SK-N-SH (cell line): ENCODE data around the gene ADCY5. TPM values are rescaled to one million over a fixed set of nuclear protein-coding genes. Genes with fewer than 3 reads are reported as not detected.

Experiments
- CTCF ChIA-PET: fragments of 300-600, 350-600 bp; formaldehyde crosslinking; extraction: SDS; loops from one replicate; lab custom pipeline; 2021; lab: Yijun Ruan, JAX
- POLR2A ChIA-PET: fragments of 350-600 bp; sonication (Branson Sonifier 250); formaldehyde crosslinking; extraction: SDS; loops from one replicate; lab custom pipeline; 2020; ENCODE audit warnings: antibody characterized with exemption, inconsistent platforms; lab: Yijun Ruan, JAX
- DNase-seq: peaks from one replicate; pipeline ENCODE4 v3.0.0; 2012
- H2AFZ ChIP-seq: fragments of 200-600 bp; sonication (generic); 2 replicates; pipeline ENCODE4 v1.8.1; 2016; ENCODE audit warnings: antibody characterized with exemption, mild to moderate bottlenecking, low read depth
- H3F3A ChIP-seq: fragments of 200-600 bp; sonication (generic); replicated peaks from 2 replicates; pipeline ENCODE3; 2016; ENCODE audit warnings: antibody characterized with exemption, mild to moderate bottlenecking; ENCODE audit not compliant: insufficient read depth
- H3K27ac ChIP-seq, 2 experiments: fragments of 200-500 bp in 1 of 2; fragments of 200-600 bp in 1 of 2; sonication (Bioruptor generic) in 1 of 2; sonication (generic), shearing (Covaris generic) in 1 of 2; 2 replicates each; pipeline versions ENCODE4 v1.5.1 to v1.6.1; 2014 to 2016; ENCODE audit warnings: low read depth in 2 of 2, inconsistent platforms in 1 of 2, low read length in 1 of 2, mild to moderate bottlenecking in 1 of 2, mixed read lengths in 1 of 2
- H3K27me3 ChIP-seq: fragments of 200-600 bp; sonication (generic), shearing (Covaris generic); 2 replicates; pipeline ENCODE4 v1.6.1; 2016; ENCODE audit warnings: mixed run types; ENCODE audit not compliant: insufficient read depth
- H3K36me3 ChIP-seq, 2 experiments: fragments of 200-500 bp in 1 of 2; fragments of 200-600 bp in 1 of 2; sonication (Bioruptor generic) in 1 of 2; sonication (generic) in 1 of 2; replicated peaks in 1 of 2; 2 replicates each; pipeline versions ENCODE3 to v1.5.1; 2014 to 2016; ENCODE audit warnings: low read length in 1 of 2, mild to moderate bottlenecking in 1 of 2; ENCODE audit not compliant: insufficient read depth in 2 of 2, control insufficient read depth in 1 of 2
- H3K4me1 ChIP-seq, 2 experiments: fragments of 200-500 bp in 1 of 2; fragments of 200-600 bp in 1 of 2; sonication (Bioruptor generic) in 1 of 2; sonication (generic), shearing (Covaris generic) in 1 of 2; 2 replicates each; pipeline versions ENCODE4 v1.5.1 to v1.6.1; 2014 to 2016; ENCODE audit warnings: low read depth in 1 of 2, low read length in 1 of 2, mixed run types in 1 of 2; ENCODE audit not compliant: insufficient read depth in 2 of 2, control insufficient read depth in 1 of 2
- H3K4me2 ChIP-seq: fragments of 200-600 bp; sonication (generic), shearing (Covaris generic); 2 replicates; pipeline ENCODE4 v1.6.1; 2017; ENCODE audit warnings: mixed run types
- H3K4me3 ChIP-seq, 2 experiments: fragments of 200-500 bp in 1 of 2; fragments of 200-600 bp in 1 of 2; sonication (Bioruptor generic) in 1 of 2; sonication (generic), shearing (Covaris generic) in 1 of 2; 2 replicates each; pipeline versions ENCODE4 v1.5.1 to v1.8.1; 2014 to 2016; ENCODE audit warnings: low read depth in 2 of 2, inconsistent platforms in 1 of 2, low read length in 1 of 2, mild to moderate bottlenecking in 1 of 2, mixed read lengths in 1 of 2, moderate library complexity in 1 of 2
- H3K79me2 ChIP-seq: fragments of 200-600 bp; sonication (generic); 2 replicates; pipeline ENCODE4 v1.8.1; 2017; ENCODE audit warnings: mild to moderate bottlenecking; ENCODE audit not compliant: insufficient read depth
- H3K9ac ChIP-seq: fragments of 200-600 bp; sonication (generic); 2 replicates; pipeline ENCODE4 v1.6.1; 2017; ENCODE audit warnings: mixed run types
- H3K9me2 ChIP-seq: fragments of 200-600 bp; sonication (generic); 2 replicates; pipeline ENCODE4 v1.6.1; 2017; ENCODE audit warnings: mixed run types
- H3K9me3 ChIP-seq: fragments of 200-600 bp; sonication (generic); 2 replicates; pipeline ENCODE4 v1.6.1; 2017; ENCODE audit warnings: mixed run types, mild to moderate bottlenecking, moderate library complexity
- H4K20me1 ChIP-seq: fragments of 200-600 bp; sonication (generic); 2 replicates; pipeline ENCODE4 v1.6.1; 2017; ENCODE audit warnings: mild to moderate bottlenecking, mixed run types; ENCODE audit not compliant: insufficient read depth
- CTCF ChIP-seq: fragments of 200-600 bp; sonication (generic); IDR thresholded peaks from 2 replicates; pipeline ENCODE4 v1.6.1; 2017; ENCODE audit warnings: antibody characterized with exemption, mild to moderate bottlenecking, moderate library complexity
- FOSL2 ChIP-seq: IDR thresholded peaks from 2 replicates; pipeline ENCODE4 v1.4.0; 2012; ENCODE audit warnings: low read depth, mild to moderate bottlenecking, moderate library complexity, borderline replicate concordance
- FOXJ3 ChIP-seq: sonication (generic); formaldehyde crosslinking; IDR thresholded peaks from 2 replicates; pipeline ENCODE4 v1.5.1; 2020; ENCODE audit warnings: mild to moderate bottlenecking, missing genetic modification reagents
- GABPA ChIP-seq: IDR thresholded peaks from 2 replicates; pipeline ENCODE4 v1.4.0; 2012; ENCODE audit warnings: low read depth, mild to moderate bottlenecking
- JUND ChIP-seq: IDR thresholded peaks from 2 replicates; pipeline ENCODE4 v1.4.0; 2012
- NFIC ChIP-seq: IDR thresholded peaks from 2 replicates; pipeline ENCODE4 v1.4.0; 2012; ENCODE audit warnings: borderline replicate concordance
- POLR2AphosphoS5 ChIP-seq: IDR thresholded peaks from 2 replicates; pipeline ENCODE4 v1.6.1; 2012; ENCODE audit warnings: low read depth, low read length
- RXRA ChIP-seq: IDR thresholded peaks from 2 replicates; pipeline ENCODE4 v1.4.0; 2012; ENCODE audit warnings: low read depth, mild to moderate bottlenecking, borderline replicate concordance
- WGBS: methylation state at CpG from one replicate; pipeline ENCODE4 v1.1.6; 2017; ENCODE audit warnings: low lambda C conversion rate; 5-methylcytosine and 5-hydroxymethylcytosine counted together
- polyA plus RNA-seq, 3 experiments: library from polyadenylated mRNA; depleted of rRNA; stranded (reverse); fragments of >200 nt; gene quantifications; 2 replicates each; pipeline ENCODE4 v1.2.3, GENCODE V29; 2012

The ADCY5 gene
- polyA plus RNA-seq, 1 of the 3 experiments (the other 2 are of a cell fraction) = 0.21 TPM

- no peak for DNase-seq
- POLR2A ChIA-PET = no interaction called here
- WGBS = 69% methylated on average over 11 of the region's 13 CpGs
- Histone ChIP-seq H3K9ac (no peak overlapping the region), H3K27me3 (peaks cover 11% of the 10 kb centered on the region; the same call in 1 of the 2 replicates), H3K4me2 (no peak overlapping the region), H3K36me3 (no peaks in the 10 kb centered on the region), H3K9me2 (no peaks in the 10 kb centered on the region), H4K20me1 (no peaks in the 10 kb centered on the region), H3F3A (no peaks in the 10 kb centered on the region), H3K4me1 (peaks cover 0 to 13% of the 10 kb centered on the region in 2 experiments; a peak in 1 of 4 replicates), H3K9me3 (no peaks in the 10 kb centered on the region), H3K27ac (no peak overlapping the region), H3K4me3 (no peak overlapping the region), H2AFZ (no peak overlapping the region), H3K79me2 (no peaks in the 10 kb centered on the region)
- CTCF ChIA-PET = no interaction called here
- TF ChIP-seq FOXJ3 = no peak
- TF ChIP-seq NFIC = no peak
- no peak for TF ChIP-seq RXRA
- TF ChIP-seq POLR2AphosphoS5 = no peak
Measured at GRCh38 chr3:123373474-123373987, 75.4 kb downstream of the ADCY5 start.

- WGBS = 67% methylated on average over 7 of the region's 7 CpGs
- Histone ChIP-seq H3K9me3 (no peaks in the 10 kb centered on the region), H4K20me1 (no peaks in the 10 kb centered on the region), H3K27me3 (peaks cover 11% of the 10 kb centered on the region; the same call in 1 of the 2 replicates), H3K9ac (no peak overlapping the region), H3F3A (no peaks in the 10 kb centered on the region), H2AFZ (no peak overlapping the region), H3K4me3 (no peak overlapping the region), H3K27ac (no peak overlapping the region), H3K36me3 (no peaks in the 10 kb centered on the region), H3K79me2 (no peaks in the 10 kb centered on the region), H3K4me2 (no peak overlapping the region), H3K4me1 (peaks cover 0 to 13% of the 10 kb centered on the region in 2 experiments; a peak in 1 of 4 replicates), H3K9me2 (no peaks in the 10 kb centered on the region)
- CTCF ChIA-PET = interaction anchor here (2.3 kb wide), 1 partner anchor 116 kb away, joined by 7 read pairs; no protein-coding TSS in a partner anchor
- POLR2A ChIA-PET = no interaction called here
- no peak for TF ChIP-seq GABPA
- no peak for TF ChIP-seq CTCF
- TF ChIP-seq JUND = no peak
- TF ChIP-seq FOSL2 = no peak
- DNase-seq = no peak
Measured at GRCh38 chr3:123372686-123373473, 76.0 kb downstream of the ADCY5 start.
